ENCODE results near the gene NOMO2.
"Not testable (repeated sequence)": the region's sequence is repeated elsewhere in the genome, so short reads cannot be mapped to it uniquely, and the experiment has no call there.

The NOMO2 gene

DNA sequence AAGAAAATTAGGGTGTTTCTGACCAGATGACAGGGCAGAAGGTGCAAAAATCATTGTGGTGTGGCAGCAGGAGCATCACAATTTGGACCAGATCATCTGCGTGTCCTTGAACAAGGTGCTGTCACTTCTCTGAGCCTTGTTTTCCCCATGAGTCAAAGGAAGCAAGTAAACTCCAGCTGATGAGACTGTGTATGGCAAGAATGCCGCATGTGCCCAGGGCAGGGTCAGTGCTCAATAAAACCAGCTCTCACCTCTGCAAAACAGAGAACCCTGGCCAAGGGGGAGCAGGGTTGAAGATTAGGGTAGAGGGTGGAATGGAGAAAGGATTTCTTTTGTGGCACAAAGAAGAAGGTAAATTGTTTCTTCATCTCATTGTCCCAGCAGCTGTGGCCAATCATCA is 17.4 kb upstream of the NOMO2 start:
- DNase-seq (ENCODE audit: extremely low read depth in 1 of 2, low read depth in 1 of 2), result not testable (repeated sequence)

DNA sequence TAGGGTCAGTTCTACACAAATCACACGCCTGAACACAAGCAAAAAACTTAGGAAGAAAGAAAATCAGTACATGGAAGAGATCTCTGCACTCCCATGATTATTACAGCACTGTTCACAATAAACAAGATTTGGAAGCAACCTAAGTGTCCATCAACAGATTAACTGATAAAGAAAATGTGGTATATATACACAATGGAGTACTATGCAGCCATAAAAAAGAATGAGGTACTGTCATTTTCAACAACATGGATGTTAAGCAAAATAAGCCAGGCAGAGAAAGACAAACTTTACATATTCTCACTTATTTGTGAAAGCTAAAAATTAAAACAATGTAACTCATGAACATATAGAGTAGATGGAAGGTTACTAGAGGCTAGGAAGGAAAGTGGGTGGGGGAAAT is 16.0 kb upstream of the NOMO2 start:
- not testable (repeated sequence) for DNase-seq (ENCODE audit: extremely low read depth in 1 of 2, low read depth in 1 of 2)

DNA sequence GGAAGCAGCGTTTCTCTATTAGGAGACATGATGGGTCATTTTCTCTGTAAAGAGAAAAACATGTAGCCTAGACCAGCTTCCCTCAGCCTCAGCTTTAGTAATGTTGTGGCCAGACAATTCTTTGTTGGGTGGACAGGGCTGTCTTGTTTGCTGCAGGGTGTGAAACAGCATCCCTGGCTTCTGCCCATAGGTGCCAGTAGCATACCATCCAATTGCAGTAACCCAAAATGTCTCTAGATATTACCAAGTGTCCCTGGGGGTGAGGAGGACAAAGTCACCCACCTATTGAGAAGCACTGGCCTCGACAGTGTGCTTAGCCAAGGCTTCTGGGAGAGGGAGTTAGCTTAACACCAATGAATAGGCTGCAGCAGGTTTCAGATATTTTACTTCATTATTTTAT is 14.0 kb upstream of the NOMO2 start:
- DNase-seq (ENCODE audit: extremely low read depth in 1 of 2, low read depth in 1 of 2), result not testable (repeated sequence)

DNA sequence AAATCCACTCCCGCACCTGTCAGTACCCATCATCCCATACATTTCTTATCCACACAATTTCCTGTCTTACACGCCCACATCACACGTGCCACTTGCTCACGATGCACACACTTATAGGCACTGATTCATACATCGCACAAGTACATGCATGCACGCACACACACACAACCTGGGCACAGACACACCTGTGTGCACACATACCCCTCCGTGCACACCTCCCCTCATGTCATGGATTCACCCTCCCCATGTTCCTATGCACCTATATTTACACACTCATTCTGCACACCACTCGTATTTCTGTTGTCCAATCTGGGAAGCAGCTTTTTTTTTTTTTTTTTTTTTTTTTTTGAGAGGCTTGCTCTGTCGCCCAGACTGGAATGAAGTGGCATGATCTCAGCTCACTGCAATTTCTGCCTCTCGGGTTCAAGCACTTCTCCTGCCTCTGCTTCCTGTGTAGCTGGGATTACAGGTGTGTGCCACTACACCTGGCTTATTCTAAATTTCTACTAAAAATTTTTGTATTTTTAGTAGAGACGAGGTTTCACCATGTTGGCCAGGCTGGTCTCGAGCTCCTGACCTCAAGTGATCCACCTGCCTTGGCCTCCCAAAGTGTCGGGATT is 13.5 kb upstream of the NOMO2 start:
- DNase-seq (ENCODE audit: extremely low read depth in 1 of 2, low read depth in 1 of 2), result not testable (repeated sequence)

DNA sequence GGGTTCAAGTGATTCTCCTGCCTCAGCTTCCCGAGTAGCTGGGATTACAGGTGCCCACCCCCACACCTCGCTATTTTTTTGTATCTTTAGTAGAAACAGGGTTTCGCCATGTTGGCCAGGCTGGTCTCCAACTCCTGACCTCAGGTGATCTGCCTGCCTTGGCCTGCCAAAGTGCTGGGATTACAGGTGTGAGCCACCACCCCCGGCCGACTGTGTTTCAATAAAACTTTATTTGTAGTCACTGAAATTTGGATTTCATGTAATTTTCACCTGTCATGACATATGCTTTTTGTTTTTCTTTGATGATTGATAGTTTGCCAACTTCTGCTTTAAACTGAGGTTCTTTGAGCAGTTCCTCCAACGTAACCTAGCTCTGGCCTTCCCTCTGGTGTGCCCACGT is 12.0 kb upstream of the NOMO2 start:
- DNase-seq (ENCODE audit: extremely low read depth in 1 of 2, low read depth in 1 of 2), result not testable (repeated sequence)

DNA sequence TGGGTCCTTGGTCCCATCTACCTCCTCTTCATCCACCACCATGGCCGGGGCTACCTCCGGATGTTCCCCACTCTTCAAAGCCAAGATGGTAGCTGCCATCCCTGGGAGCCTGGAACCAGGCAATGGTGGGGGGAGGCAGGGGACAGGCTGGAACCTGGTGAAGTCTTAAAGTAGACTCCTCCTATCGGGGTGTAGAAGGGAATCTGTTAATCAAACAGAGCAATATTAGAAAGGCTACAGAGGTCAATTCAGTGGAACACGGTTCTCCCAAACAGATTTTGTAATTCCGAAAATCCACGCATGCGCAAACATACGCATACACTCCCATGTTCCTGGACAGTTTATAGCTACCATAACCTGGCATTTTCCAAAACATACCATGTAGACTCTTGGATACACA is 11.1 kb upstream of the NOMO2 start:
- DNase-seq (ENCODE audit: extremely low read depth in 1 of 2, low read depth in 1 of 2), result not testable (repeated sequence)

DNA sequence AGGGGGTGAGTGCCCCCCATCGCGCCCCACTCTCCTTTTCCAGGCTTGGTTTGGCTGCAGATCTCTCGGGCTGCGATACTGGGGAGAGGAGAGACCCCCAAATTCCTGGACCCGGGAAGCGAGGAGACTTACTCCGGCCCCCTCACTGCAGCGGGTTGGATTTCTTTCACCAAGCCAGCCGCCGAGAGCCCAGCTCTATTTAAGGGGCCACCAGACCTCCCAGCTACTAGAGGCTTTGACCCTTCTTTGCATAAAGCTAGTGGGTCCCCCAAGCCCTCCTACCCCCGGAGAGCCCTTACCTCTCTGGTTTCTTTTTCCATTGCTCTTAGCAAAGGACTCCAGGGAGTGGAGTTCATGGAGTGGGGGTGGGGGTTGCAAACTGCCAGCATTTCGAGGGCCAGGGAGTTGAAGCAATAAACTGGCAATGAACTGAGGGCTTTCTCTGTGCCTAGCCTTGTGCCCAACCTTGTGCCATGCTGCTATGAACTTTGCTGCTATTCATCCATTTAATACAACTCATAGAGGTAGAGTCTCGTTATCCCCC is 9.5 kb upstream of the NOMO2 start:
- DNase-seq (ENCODE audit: extremely low read depth in 1 of 2, low read depth in 1 of 2), result not testable (repeated sequence)

DNA sequence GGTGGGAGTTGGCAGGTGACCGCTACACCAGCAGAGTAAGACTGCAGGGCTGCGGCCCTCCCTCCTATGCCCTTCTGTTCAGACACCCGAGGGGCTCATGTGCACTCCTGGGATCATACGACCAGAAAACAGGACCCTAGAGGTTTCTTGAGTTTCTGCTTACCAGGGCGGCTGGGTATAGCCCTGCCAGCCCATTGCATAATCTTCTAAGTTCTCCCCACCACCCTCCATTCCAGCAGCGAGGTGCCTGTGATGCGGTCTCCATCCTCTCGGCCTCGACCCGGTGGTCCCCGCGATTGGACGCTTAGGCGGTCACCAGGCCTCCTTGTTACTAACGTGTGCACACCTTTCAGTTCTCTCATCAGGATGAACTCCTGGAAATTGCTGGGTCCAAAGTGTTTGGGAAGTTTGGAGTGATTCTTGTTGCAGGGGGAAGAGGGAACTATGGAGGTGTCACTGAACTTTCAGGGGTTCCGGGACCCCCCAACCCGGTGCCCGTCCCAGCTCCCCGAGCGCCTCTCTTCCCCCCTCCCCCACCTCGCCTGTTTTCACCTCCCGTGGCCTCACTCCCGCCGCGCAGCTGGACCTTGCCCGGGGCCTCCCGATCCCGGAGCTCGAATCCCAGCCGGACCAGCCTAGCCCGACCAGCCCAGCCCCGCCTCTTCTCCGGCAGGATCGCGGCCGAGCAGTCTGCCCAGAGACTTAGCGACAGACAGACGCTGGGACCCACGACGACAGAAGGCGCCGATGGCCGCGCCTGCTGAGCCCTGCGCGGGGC is 8.8 kb upstream of the NOMO2 start:
- not testable (repeated sequence) for DNase-seq (ENCODE audit: extremely low read depth in 1 of 2, low read depth in 1 of 2)

DNA sequence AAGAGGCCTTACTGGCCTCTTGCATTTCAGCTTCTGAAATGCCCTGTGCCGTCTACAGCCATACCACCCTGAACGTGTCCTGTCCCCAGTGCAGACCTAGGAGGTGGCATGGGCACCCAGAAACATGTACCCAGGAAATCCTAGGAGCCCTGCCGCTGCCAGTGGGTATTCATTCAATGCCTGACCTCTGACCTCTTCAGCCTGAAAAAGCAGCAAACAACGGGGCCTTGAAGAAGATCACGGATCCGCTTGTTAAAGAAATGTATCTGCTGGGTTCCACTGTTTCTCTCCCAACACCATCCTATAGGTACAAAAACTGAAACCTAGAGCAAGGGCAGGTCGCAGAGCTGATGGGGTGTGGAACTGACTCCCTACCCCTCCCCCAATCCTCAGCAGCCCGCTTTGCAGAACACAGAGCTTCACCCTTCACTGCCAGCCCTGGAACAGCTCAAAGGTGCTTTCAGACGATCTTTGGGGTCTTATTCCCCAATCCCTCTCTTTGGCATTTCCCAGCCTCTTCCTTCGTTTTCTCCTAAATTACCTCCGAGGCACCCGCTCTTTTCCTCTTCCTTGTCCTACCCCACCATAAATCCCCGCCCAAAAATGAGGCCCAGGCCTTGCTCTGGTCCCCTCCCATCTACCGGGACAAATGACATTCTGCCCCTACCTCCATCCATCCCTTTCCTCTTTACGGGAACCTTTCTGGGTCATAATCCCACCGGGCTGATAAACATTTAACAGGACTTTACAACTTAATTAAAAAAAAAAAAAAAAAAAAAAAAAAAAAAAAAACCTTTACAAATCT is 1.3 kb downstream of the NOMO2 start:
- DNase-seq (ENCODE audit: extremely low read depth in 1 of 2, low read depth in 1 of 2), result not testable (repeated sequence)

DNA sequence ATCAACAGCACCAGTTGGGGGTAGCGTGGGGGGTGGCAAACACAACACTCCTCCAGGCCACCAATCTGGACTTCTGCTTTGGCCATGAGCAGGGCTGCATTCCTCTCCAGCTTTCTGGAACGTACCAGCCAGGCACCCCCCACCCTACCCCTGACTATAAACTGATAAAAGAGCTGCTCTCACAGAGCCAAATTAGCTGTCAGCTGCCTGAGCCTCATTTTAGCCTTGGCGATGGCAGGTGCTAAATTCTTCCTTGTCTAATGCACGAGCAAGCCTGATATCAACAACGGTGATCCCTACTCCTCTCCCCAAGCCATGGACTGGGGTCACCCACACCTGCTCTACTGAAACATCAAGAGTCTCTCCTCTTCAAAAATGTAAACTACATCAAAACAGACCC is 8.2 kb downstream of the NOMO2 start:
- not testable (repeated sequence) for DNase-seq (ENCODE audit: extremely low read depth in 1 of 2, low read depth in 1 of 2)

DNA sequence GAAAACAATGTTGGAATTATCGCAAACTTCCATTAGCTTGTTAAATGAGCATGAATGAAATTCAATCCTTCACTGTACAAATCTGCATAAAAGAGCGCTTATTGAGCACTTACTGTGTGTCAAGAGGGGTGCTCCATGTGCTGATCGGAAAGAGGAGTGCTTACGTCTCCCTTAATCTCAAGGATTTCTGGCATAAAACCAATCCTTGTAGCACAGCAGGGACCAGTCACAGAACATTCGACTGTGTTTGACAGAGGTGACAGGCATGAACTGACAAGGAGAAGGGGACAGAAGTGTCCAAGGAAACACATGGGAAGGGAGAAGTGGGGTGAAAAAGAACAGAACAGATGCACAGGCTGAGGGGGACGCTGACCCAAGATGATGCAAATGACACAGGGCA is 14.5 kb downstream of the NOMO2 start:
- DNase-seq (ENCODE audit: extremely low read depth in 1 of 2, low read depth in 1 of 2), result not testable (repeated sequence)

DNA sequence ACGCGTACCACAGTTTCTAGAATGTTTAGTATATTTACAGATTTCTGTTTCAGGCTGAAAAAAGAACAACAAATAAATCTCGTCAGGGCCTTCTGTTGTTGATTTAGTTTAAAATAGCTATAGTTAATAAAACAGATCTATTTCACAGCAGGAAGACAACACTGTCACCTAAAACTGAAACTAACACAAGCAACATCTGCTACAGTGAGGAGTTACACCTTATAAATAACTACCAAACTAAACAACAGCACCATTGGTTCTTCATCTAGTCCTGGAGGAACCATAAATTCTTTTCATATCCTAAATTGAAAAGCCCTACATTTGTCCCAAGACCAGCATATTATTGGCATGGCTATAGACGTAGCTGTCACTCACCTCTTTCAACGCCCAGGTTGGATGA is 15.0 kb downstream of the NOMO2 start:
- not testable (repeated sequence) for DNase-seq (ENCODE audit: extremely low read depth in 1 of 2, low read depth in 1 of 2)

DNA sequence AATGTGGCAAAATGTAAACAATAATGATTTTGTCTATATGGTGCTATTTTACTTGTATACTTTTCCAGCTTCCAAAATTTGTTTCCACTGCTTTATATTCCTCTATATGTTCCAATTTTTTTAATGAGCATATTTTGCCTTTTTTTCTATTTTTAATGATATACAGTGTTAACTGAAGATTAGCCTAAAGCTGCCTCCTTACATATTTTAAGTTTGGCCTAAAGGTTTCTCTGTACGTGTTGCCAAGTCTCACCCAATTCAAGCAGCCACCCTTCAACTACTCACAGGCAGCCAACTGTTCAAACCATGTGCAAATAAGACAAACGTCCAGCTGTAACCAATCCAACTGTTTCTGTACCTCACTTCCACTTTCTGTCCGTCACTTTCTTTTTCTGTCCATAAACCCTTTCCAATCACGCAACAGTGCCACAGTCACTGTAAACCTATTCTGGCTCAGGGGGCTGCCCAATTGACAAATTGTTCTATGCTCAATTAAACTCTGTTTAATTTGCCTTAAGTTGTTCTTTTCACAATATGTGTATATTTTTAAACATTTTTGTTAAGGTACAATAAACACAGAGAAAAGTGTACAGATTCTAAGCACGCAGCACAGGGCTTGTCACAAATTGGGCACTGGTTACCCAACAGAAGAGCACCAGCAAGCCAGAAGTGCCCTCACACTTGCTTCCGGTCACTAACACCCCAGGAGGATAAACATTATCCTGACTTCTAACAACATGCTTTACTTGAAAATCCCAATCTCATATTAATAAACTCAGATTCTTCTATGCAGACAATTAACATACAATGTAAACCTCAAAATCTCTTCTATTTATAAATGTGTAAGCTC is 17.4 kb downstream of the NOMO2 start:
- DNase-seq (ENCODE audit: extremely low read depth in 1 of 2, low read depth in 1 of 2), result not testable (repeated sequence)

DNA sequence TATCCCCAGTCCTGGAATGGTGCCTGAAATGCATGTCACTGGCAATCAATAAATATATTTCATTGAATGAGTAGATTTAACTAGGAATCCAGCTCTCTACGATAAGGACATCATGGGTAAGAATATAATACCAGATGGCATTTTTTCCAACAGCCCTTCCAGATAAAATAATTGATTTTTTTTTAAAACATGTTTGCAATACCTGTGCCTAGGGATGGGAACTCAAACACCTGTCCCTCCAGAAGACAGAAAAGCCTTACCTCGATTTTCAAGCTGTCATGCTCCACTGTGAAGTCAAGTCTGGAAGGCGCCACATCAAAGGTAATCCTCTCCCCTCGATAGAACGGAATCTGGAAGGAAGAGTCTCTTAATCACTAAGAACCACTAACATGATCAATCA is 20.0 kb downstream of the NOMO2 start:
- not testable (repeated sequence) for DNase-seq (ENCODE audit: extremely low read depth in 1 of 2, low read depth in 1 of 2)

DNA sequence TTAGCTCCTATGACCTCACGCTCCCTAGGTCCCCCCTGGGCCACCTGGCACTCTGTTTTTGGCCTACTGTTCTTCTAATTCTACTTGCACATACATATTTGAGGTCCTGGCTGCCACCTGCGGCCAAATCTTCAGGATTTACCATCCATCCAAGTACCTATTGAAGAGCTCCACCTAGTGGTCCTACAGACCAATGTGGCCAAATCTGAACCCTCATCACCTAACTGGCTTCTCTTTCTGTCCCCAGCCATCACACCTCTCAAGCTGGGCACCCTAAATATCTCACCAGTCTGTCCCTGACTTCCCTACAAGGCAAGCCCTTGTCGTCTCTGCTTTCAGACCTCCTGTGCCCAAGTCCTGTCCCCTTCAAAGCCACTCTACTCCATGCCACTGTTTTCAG is 24.9 kb downstream of the NOMO2 start:
- DNase-seq (ENCODE audit: extremely low read depth in 1 of 2, low read depth in 1 of 2), result not testable (repeated sequence)

DNA sequence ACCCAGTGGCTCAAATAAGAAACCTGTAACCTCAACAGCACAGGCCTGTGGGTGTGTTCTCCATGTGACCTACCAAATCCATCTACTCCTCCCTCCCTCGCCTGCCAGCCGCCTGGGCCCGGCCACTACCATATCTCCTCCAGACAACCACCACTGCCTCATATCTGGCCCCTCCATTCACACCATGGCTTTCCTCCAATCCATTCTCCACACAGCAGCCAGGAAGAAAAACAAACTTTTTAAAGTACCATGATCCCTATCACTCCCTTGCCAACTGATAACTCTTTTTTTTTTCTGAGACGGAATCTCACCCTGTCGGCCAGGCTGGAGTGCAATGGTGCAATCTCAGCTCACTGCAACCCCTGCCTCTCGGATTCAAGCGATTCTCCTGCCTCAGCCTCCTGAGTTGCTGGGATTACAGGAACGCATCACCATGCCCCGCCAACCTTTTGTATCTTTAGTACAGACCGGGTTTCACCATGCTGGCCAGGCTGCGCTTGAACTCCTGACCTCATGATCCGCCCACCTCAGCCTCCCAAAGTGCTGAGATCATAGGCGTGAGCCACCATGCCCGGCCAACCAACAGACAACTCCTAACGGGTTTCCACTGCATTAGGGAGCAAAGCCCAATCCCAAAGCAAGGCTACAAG is 26.3 kb downstream of the NOMO2 start:
- DNase-seq (ENCODE audit: extremely low read depth in 1 of 2, low read depth in 1 of 2), result not testable (repeated sequence)

DNA sequence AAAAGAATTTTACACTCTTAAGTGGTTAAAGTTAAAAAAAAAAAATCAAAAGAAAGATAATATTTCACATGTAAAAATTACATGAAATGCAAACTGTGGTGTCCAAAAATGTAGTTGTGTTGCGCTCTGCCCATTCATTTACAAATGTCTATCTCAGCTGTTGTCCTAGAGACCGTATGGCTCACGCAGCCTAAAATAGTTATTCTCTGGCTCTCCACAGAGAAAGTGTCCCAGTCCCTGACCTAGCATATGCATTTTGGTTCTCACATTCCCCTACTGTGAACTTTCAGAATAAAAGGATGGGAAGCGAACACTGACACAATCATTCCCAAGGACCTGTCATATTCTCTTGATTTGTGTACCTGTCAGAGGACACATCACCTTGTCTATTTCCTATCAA is 27.6 kb downstream of the NOMO2 start:
- DNase-seq (ENCODE audit: extremely low read depth in 1 of 2, low read depth in 1 of 2), result not testable (repeated sequence)

DNA sequence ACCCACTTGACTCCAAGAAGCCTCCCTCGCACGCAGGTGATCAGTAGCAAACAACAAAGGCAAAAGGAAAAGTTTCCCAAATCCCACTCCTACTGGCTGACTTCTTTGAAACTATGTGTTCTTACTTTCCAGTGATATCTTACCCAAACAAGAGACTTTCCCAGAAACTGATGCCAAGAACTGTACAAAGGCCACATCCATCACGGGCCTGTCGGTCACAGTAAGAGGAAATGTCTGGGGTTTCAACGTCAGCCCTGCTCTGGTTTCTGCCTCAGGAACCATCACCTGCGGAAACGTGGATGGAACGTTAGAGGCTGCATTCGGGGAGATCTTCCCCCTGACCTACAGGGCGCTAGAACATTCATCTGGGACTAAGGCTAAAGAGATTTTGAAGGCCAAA is 30.6 kb downstream of the NOMO2 start:
- not testable (repeated sequence) for DNase-seq (ENCODE audit: extremely low read depth in 1 of 2, low read depth in 1 of 2)

DNA sequence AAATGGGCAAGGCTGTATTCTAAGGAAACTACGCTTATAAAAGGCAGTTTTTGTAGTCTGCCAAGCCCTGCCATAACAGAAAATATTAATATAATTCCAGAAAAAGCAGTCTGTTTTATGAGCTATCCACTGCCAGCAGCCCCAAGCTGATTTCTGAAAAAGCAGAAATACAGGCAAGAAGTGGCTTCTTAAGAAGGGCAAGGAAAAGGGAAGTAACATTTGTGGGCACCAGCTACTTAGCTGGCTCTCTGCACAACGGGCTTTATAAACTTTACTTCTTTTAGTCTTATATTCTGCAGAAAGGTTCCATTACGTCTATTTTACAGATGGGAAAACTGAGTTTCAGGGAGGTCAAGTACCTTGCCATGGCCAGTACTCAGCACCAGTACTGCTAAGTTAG is 31.6 kb downstream of the NOMO2 start:
- DNase-seq (ENCODE audit: extremely low read depth in 1 of 2, low read depth in 1 of 2), result not testable (repeated sequence)

DNA sequence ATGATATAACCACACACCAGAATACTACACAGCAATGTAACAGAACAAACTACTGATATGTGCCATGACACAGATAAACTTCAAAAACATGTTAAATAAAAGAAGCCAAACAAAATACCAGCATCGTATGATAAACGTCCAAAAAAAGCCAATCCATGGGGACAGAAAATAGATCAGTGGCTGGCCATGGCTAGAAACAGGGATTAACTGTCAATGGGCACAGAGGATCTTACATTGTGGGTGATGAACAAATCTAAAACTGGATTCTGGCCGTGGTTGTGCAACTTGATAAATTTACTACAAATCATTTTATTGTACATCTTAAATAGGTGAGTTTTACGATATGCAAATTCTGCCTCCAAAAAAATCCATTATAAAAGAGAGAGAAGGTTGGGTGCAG is 35.4 kb downstream of the NOMO2 start:
- not testable (repeated sequence) for DNase-seq (ENCODE audit: extremely low read depth in 1 of 2, low read depth in 1 of 2)
